ENCODE data around the gene FAT1.

- TF ChIP-seq, protein P1, sequence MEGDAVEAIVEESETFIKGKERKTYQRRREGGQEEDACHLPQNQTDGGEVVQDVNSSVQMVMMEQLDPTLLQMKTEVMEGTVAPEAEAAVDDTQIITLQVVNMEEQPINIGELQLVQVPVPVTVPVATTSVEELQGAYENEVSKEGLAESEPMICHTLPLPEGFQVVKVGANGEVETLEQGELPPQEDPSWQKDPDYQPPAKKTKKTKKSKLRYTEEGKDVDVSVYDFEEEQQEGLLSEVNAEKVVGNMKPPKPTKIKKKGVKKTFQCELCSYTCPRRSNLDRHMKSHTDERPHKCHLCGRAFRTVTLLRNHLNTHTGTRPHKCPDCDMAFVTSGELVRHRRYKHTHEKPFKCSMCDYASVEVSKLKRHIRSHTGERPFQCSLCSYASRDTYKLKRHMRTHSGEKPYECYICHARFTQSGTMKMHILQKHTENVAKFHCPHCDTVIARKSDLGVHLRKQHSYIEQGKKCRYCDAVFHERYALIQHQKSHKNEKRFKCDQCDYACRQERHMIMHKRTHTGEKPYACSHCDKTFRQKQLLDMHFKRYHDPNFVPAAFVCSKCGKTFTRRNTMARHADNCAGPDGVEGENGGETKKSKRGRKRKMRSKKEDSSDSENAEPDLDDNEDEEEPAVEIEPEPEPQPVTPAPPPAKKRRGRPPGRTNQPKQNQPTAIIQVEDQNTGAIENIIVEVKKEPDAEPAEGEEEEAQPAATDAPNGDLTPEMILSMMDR (IDR thresholded peaks at IDR 0.05; ENCODE audit: low read depth, low read length, poor library complexity, severe bottlenecking) = no peak
- no peak for TF ChIP-seq EZH2phosphoT487 (IDR thresholded peaks at IDR 0.05; ENCODE audit: borderline replicate concordance, low read length)
Measured at GRCh38 chr4:186566068-186566467, 157.6 kb downstream of the FAT1 start.

All from DOHH2 (cell line).